Measurements from ENCODE around the gene MT1G.

DNA sequence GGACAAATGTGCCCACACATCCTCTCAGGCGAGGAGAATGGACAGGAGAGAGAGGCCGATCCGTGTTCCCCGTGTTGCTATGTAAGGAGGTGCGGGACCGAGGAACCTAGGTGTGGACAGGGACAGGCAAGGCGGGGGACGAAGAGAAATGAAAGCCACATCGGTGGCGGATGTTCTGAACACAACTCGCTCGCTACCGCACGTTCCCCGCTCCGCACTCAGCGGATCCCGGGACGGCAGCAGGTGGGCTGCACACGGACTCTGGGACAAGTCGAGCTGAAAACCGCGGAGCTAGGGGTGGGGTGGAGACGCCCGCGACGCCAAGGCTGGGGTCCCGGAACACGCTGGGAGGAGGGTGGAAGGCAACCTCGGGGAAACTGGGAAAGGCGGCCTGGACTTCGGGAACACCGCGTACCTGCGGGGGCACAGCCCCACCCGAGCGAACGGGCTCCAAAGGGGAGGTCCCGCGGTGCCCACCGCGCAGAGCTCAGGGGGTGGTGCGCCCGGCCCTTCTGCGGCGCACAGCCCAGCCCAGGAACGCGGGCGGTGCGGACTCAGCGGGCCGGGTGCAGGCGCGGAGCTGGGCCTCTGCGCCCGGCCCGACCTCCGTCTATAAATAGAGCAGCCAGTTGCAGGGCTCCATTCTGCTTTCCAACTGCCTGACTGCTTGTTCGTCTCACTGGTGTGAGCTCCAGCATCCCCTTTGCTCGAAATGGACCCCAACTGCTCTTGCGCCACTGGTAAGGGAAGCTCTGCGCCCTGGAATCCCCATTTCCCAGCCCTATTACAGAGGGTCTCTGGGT is 42.5 kb downstream of the MT1G start, which contains the start of gene MT1E:
- TF ChIP-seq, protein P1, sequence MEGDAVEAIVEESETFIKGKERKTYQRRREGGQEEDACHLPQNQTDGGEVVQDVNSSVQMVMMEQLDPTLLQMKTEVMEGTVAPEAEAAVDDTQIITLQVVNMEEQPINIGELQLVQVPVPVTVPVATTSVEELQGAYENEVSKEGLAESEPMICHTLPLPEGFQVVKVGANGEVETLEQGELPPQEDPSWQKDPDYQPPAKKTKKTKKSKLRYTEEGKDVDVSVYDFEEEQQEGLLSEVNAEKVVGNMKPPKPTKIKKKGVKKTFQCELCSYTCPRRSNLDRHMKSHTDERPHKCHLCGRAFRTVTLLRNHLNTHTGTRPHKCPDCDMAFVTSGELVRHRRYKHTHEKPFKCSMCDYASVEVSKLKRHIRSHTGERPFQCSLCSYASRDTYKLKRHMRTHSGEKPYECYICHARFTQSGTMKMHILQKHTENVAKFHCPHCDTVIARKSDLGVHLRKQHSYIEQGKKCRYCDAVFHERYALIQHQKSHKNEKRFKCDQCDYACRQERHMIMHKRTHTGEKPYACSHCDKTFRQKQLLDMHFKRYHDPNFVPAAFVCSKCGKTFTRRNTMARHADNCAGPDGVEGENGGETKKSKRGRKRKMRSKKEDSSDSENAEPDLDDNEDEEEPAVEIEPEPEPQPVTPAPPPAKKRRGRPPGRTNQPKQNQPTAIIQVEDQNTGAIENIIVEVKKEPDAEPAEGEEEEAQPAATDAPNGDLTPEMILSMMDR (IDR thresholded peaks at IDR 0.05; ENCODE audit: low read length), result no peak
- TF ChIP-seq EZH2 (optimal IDR thresholded peaks at IDR 0.05; ENCODE audit: low read depth, low read length), result no peak
